Measurements from ENCODE around the gene HPSE. TPM values are rescaled to one million over a fixed set of nuclear protein-coding genes. Genes with fewer than 3 reads are reported as not detected.

The HPSE gene
- total RNA-seq, 2 donors from 2014 or later = 1.1 to 2.7 TPM

DNA sequence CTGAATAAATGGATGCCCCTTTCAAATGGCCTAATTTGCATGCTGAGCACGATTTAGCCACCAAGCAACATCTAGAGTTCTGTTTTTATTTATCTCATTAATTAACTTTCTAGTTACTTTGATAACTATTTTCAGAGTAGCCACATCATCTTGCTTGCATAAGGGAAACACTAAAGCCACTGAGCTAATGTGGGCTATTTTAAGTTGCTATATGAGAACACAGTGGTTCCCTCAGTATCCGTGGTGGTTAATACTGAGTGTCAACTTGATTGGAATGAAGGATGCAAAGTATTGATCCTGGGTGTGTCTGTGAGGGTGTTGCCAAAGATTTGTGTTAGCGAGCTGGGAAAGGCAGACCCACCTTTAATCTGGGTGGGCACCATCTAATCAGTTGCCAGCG, 25.4 kb upstream of the HPSE start:
- no peaks in the 10 kb centered on the region for H3K27me3 ChIP-seq (ENCODE audit: control insufficient read depth, insufficient read depth, low read length, poor library complexity, severe bottlenecking)
- Mint-ChIP-seq H3K36me3 (ENCODE audit: low read depth) (no peaks in the 10 kb centered on the region), H3K4me3 (no peak overlapping the region), H3K9me3 (no peaks in the 10 kb centered on the region), H3K27ac (no peak overlapping the region), H3K27me3 (ENCODE audit: insufficient read depth) (no peaks in the 10 kb centered on the region), H3K4me1 (peaks cover 3% of the 10 kb centered on the region)
- 93 to 94% methylated on average over 2 to 4 of the region's 4 CpGs for WGBS, 2 experiments (ENCODE audit: insufficient coverage in 1 of 2, insufficient read length in 1 of 2)
- DNase-seq = no peak
- H3K4me1 ChIP-seq (ENCODE audit: control insufficient read depth, insufficient read depth, low read length) = no peaks in the 10 kb centered on the region
- no peak overlapping the region for H3K27ac ChIP-seq (ENCODE audit: low read depth, low read length)
- no peaks in the 10 kb centered on the region for H3K9me3 ChIP-seq (ENCODE audit: control insufficient read depth, low read length)
- H3K9ac ChIP-seq (ENCODE audit: extremely low read depth, low read length, poor library complexity, severe bottlenecking) = no peak overlapping the region
- TF ChIP-seq, protein P1, sequence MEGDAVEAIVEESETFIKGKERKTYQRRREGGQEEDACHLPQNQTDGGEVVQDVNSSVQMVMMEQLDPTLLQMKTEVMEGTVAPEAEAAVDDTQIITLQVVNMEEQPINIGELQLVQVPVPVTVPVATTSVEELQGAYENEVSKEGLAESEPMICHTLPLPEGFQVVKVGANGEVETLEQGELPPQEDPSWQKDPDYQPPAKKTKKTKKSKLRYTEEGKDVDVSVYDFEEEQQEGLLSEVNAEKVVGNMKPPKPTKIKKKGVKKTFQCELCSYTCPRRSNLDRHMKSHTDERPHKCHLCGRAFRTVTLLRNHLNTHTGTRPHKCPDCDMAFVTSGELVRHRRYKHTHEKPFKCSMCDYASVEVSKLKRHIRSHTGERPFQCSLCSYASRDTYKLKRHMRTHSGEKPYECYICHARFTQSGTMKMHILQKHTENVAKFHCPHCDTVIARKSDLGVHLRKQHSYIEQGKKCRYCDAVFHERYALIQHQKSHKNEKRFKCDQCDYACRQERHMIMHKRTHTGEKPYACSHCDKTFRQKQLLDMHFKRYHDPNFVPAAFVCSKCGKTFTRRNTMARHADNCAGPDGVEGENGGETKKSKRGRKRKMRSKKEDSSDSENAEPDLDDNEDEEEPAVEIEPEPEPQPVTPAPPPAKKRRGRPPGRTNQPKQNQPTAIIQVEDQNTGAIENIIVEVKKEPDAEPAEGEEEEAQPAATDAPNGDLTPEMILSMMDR (conservative IDR thresholded peaks at IDR 0.05) = no peak
- H3K4me3 ChIP-seq (ENCODE audit: low read length) = no peak overlapping the region
- no peaks in the 10 kb centered on the region for H3K36me3 ChIP-seq (ENCODE audit: control insufficient read depth, insufficient read depth, low read length)

DNA sequence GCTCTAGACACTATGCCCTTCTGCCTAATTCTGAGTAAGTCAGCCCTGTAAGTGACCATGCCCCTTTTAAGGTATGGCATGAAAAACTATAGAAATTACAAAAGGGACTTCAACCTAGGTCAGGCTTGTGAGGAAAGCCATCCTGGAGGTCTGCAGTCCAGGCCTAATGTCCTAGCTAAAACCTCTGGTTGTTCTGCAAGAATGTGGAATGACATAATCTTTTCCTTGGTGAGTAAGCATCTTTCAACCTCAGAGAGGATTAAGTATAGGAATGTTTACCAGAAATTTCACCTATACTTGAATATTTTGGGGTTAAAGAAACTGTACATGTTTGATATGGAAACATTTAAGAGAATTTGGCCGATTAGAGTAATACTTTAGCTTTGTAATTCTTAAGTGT, 23.8 kb upstream of the HPSE start:
- H3K36me3 ChIP-seq (ENCODE audit: control insufficient read depth, insufficient read depth, low read length) = no peaks in the 10 kb centered on the region
- TF ChIP-seq, protein P1 (conservative IDR thresholded peaks at IDR 0.05) = no peak
- H3K9me3 Mint-ChIP-seq = no peaks in the 10 kb centered on the region
- no peaks in the 10 kb centered on the region for H3K27me3 Mint-ChIP-seq (ENCODE audit: insufficient read depth)
- WGBS, 2 experiments (ENCODE audit: insufficient coverage in 1 of 2, insufficient read length in 1 of 2) = 75% methylated on average over 1 of the region's 1 CpG; no CpG with 5 or more reads in 1 of the 2 experiments
- peaks cover 6% of the 10 kb centered on the region for H3K9me3 ChIP-seq (ENCODE audit: control insufficient read depth, low read length)
- H3K27ac ChIP-seq (ENCODE audit: low read depth, low read length) = no peak overlapping the region
- no peak overlapping the region for H3K4me3 Mint-ChIP-seq
- no peak overlapping the region for H3K27ac Mint-ChIP-seq
- H3K4me1 Mint-ChIP-seq = peaks cover 3% of the 10 kb centered on the region
- H3K36me3 Mint-ChIP-seq (ENCODE audit: low read depth) = no peaks in the 10 kb centered on the region
- no peaks in the 10 kb centered on the region for H3K27me3 ChIP-seq (ENCODE audit: control insufficient read depth, insufficient read depth, low read length, poor library complexity, severe bottlenecking)
- no peak for DNase-seq
- no peaks in the 10 kb centered on the region for H3K4me1 ChIP-seq (ENCODE audit: control insufficient read depth, insufficient read depth, low read length)
- no peak overlapping the region for H3K4me3 ChIP-seq (ENCODE audit: low read length)
- no peak overlapping the region for H3K9ac ChIP-seq (ENCODE audit: extremely low read depth, low read length, poor library complexity, severe bottlenecking)

DNA sequence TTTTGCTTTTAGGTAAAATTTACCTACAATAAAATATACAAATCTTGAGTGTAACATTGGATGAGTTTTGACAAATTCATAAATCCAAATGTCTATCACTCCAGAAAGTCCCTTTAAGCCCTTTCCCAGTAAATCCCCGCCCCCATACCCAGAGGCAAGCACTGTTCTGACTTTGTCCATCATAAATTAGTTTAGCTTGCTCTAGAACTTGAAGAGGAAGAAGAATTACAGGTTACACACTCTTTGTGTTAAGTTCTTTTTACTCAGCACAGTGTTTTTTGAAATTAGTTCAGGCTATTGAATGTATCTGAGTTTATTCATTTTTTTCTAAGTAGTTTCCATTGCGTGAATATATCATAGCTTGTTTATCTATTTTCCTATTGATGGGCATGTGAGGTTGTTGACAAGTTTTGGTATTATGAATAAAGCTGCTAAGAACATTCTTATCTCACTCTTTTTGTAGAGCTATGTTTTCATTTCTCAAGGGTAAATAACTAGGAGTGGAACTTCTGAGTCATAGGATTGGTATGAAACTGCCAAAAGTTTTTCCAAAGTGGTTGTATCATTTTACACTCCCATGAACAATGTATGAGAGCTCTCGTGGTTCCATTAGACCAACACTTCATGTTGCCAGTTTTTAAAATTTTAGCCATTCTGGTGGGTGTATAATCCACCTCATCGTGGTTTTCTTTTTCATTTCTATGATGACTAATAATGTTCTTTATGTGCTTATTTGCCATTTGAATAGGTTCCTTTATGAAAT, 22.4 kb upstream of the HPSE start:
- Mint-ChIP-seq H3K4me1 (peaks cover 3% of the 10 kb centered on the region), H3K4me3 (no peak overlapping the region), H3K27ac (no peak overlapping the region), H3K36me3 (ENCODE audit: low read depth) (no peaks in the 10 kb centered on the region), H3K9me3 (peaks cover 1% of the 10 kb centered on the region), H3K27me3 (ENCODE audit: insufficient read depth) (no peaks in the 10 kb centered on the region)
- H3K4me3 ChIP-seq (ENCODE audit: low read length) = no peak overlapping the region
- DNase-seq = no peak
- 89% methylated on average over 4 of the region's 4 CpGs; no CpG with 5 or more reads in 1 of the 2 experiments for WGBS, 2 experiments (ENCODE audit: insufficient coverage in 1 of 2, insufficient read length in 1 of 2)
- no peaks in the 10 kb centered on the region for H3K4me1 ChIP-seq (ENCODE audit: control insufficient read depth, insufficient read depth, low read length)
- H3K27me3 ChIP-seq (ENCODE audit: control insufficient read depth, insufficient read depth, low read length, poor library complexity, severe bottlenecking) = no peaks in the 10 kb centered on the region
- no peak overlapping the region for H3K27ac ChIP-seq (ENCODE audit: low read depth, low read length)
- TF ChIP-seq, protein P1 (conservative IDR thresholded peaks at IDR 0.05) = no peak
- H3K9me3 ChIP-seq (ENCODE audit: control insufficient read depth, low read length) = peaks cover 8% of the 10 kb centered on the region
- H3K9ac ChIP-seq (ENCODE audit: extremely low read depth, low read length, poor library complexity, severe bottlenecking) = no peak overlapping the region
- H3K36me3 ChIP-seq (ENCODE audit: control insufficient read depth, insufficient read depth, low read length) = no peaks in the 10 kb centered on the region

Measured in endodermal cell (in vitro differentiated cells).